ENCODE results near the gene TANGO6.
A peak's percentile ranks its signal among the peaks of the same experiment; 100 is the strongest.

TANGO6 gene

DNA sequence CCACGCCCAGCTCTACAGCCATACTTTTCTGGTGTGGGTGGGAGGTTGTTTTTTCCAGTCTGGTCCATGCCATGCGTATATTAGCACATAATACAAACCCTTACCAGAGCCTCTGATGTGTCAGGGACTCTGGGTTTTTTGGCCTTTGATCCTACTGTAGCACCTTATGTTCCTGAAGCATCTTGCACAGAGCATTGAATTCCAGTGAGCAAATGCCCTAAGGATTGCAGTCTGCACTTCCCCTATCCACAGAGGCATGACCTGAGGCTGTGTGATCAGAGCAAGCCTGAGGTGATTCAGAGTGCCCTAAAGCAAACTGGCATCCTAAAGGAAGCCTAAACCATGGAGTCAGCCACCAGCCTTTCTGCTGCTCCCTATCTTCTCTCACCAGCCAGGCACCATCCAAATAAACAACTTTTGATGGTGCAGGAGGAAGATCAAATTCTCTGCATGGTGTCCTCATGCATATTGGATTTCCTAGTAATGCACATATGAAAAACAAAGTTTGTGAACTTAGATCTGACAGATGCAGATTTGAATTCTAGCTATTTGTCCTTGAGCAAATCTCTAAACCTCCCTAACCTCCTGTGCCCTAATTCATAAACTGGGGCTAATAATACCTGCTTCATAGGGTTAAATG is 220.9 kb downstream of the TANGO6 start:
- DNase-seq, result no peak

DNA sequence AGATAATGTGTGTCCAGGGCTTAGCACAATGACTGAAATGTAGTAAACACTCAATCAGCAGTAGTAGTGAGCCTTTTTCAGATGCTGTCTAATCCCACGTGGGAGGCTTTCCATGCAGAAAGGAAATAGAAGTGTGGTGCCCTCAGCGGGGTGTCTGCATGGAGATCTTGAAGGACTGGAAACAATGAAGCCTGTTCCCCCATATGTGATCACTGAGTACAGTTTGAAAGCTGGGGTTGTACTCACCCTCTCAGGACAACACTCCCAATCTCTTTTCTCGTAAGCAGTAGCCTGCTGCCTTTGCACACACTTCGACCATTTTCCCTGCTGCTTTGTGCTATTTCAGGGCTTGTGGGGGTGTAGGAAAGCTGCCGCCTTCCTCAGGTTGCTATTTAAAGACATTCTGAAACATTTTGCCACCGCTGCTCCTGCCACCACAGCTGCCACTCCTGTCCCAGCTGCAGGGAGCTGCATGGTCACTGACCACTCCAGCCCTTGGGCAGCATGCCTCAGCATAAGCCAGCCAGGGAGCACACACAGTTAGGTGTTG is 221.5 kb downstream of the TANGO6 start:
- no peak for DNase-seq

DNA sequence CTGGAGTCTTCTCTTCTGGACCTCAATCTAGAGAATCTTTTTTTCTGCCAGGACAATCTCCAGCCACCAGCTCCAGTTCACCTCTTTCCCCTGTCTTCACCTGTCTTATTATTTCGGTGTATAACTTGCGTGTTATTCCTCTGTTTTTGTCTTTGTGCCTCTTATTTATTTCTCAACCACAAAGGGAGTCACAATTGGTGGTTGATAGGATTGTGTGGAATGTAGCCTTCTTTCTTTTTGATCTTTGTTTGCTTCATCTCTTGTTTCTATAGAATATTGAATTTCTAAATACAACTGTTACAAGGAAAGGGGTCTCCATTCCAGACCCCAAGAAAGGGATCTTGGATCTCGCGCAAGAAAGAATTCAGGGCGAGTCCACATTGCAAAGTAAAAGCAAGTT is 226.2 kb downstream of the TANGO6 start:
- no peak for DNase-seq

GRCh38 chr16:69071036-69071435 is 227.7 kb downstream of the TANGO6 start:
- no peak for DNase-seq

GRCh38 chr16:69072640-69072974 is 229.3 kb downstream of the TANGO6 start:
- DNase-seq, result no peak

- no peak for DNase-seq
These were observed 229.9 kb downstream of the TANGO6 start for GRCh38 chr16:69073181-69073702.

GRCh38 chr16:69077251-69077650 is 233.9 kb downstream of the TANGO6 start:
- DNase-seq, result no peak

- no peak for DNase-seq
These were observed 234.7 kb downstream of the TANGO6 start for GRCh38 chr16:69078073-69078472.

GRCh38 chr16:69079697-69080096 is 236.4 kb downstream of the TANGO6 start:
- no peak for DNase-seq

- DNase-seq, result no peak
These were observed 240.1 kb downstream of the TANGO6 start for GRCh38 chr16:69083306-69083941.

DNA sequence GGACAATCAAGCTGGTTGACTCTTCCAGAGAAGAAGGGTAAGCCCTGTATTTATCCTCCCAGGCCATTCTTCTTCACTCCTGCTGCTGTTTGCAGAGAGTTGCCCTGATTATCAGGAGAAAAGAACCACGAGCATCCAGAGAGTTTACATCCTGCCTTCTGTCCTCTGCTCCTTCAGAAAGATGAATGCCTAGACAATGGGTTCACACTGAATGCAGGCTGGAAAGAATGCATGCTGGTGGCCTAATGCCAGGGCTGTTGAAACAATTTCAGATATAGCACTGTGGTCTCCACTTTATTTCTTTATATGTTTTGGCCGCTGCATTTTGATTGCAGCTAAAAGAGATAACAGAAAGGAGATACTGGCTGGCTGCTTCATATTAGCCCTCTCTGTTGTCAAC is 241.0 kb downstream of the TANGO6 start:
- DNase-seq, result no peak

DNA sequence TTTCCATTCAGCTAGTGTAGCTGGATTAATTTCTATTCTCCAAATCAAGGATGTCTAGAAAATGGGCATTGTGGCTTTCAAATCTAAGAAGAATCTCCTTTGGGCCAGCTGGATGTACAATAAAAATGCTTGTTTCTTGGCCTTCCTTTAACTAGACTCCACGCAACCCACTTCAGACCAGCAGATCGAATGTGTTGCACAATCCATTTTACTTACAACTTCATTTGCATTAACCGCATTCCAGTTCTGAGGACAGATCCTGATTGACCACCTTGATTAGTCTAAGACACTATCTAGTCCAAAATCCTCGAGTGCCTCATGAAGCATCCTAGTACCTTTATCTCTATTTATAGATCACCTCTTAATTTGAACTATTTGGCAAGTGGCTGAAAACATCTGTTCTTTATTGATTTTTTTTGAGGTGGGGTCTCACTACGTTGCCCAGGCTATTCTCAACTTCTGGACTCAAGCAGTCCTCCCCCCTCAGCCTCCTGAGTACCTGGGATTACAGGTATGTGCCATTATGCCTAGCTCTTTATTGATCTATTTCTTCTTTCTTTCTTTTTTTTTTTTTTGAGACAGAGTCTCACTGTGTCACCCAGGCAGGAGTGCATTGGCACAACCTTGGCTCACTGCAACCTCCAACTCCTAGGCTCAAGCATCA is 241.8 kb downstream of the TANGO6 start:
- DNase-seq, result no peak

DNA sequence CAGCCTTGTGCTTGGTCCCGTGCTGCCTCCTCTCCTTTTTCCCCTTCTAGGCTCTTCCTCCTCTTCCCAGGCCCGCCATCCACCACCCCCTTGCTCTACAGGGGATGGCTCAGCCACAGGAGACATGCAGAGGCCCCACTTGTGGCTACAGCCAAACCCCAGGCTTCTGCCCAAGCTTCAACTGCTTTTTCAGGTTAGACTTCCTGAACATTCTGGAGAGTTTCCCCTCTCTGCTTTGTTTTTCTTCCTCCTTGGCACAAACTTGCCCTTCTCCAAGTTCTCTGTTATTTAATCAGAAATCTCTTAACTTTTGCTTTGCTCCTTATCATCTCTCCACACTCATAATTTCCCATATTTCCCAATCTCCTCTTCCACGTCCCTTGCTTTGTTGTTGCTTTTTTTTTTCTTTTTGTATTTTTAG is 243.8 kb downstream of the TANGO6 start:
- no peak for DNase-seq

DNA sequence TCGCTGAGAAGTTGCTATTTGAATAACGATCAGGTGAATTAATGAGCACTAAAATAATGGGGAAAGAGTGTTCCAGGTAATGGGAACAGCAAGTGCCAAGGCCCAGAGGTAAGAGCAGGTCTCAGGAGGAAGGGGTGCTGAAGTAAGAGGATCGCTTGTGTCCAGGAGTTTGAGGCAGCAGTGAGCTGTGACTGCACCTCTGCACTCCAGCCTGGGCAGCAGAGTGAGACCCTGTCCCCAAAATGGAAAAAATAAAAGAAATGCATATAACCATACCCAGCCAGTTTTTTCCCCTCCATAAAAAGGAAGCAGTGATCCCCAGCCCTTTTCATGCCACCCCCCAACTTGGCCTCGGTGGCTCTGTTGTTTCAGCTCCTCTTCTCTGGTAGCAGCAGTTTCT is 245.4 kb downstream of the TANGO6 start:
- DNase-seq, result no peak

- no peak for DNase-seq
These were observed 246.0 kb downstream of the TANGO6 start for GRCh38 chr16:69089091-69089910.

- no peak for DNase-seq
These were observed 250.6 kb downstream of the TANGO6 start for GRCh38 chr16:69093974-69094373.

DNA sequence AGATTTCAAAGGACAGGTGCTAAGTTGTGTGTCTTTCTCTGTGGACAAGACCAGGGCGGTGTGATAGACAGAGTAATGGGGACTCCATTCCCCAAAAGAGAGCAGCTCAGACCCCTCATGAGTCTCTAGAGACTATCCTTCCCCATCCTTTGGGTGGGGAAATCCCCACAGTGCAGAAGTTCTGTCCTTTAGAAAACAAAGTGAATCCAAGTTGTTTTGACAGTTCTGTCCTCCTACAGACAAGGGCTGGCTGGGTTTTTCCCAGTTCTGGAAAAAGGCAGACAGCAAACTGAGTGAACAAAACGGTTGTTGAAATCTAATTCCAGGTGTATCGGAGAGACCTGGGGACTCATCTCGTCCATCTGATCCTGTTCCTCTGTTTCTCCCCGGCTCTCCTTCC is 251.2 kb downstream of the TANGO6 start:
- no peak for DNase-seq

DNA sequence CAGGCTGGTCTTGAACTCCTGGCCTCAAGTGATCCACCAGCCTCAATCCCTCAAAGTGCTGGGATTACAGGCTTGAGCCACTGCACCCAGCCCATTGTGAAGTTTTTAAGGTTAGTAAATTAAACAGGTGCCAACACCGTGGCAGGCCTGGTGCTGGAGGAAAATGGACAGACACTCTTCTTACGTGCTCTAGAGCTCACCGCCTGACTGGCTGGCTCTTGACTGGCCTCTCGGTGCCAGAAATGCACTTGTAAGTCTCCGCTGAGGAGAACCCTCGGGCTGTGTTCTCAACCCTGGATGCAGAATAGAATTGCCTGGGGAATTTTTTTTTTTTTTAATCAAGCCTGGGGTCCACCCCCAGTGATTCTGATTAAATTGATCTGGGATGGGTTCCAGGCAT is 251.9 kb downstream of the TANGO6 start:
- DNase-seq, result no peak

- no peak for DNase-seq
These were observed 256.9 kb downstream of the TANGO6 start for GRCh38 chr16:69100071-69100691.

GRCh38 chr16:69105501-69106361 is 262.4 kb downstream of the TANGO6 start, which contains the start of gene HAS3:
Gene HAS3 (plus strand): TSS chr16:69105653. CDS start chr16:69109396, 3,743 bp downstream.
- peak; percentile 46 for DNase-seq

Data from KG1 (cell line).